Vein endothelial cell (primary cell): ENCODE measurements around the gene OR3A2. TPM values are rescaled to one million over a fixed set of nuclear protein-coding genes. Genes with fewer than 3 reads are reported as not detected.

Experiments used
- small RNA-seq: library from RNA; depleted of rRNA; stranded (forward); fragments of <200 nt; gene quantifications from one replicate; pipeline ENCODE3, GENCODE V24; 2012
- total RNA-seq: library from RNA; depleted of rRNA; stranded (reverse); fragments of >200 nt; gene quantifications from 2 replicates; pipeline ENCODE4 v1.2.3, GENCODE V29; 2012

OR3A2 gene
- total RNA-seq = not detected in 2 replicates

GRCh38 chr17:3385869-3386816 is at the start of gene OR3A2:
Gene OR3A2 (minus strand): TSS chr17:3386308.

GRCh38 chr17:3433741-3434140 is 47.6 kb upstream of the OR3A2 start, which contains the start of gene OR1E2:
Gene OR1E2 (minus strand): TSS chr17:3433841. CDS start chr17:3433841, 0 bp downstream.

GRCh38 chr17:3411070-3411469 is 25.0 kb upstream of the OR3A2 start, which contains the start of gene OR3A3:
Gene OR3A3 (plus strand): TSS chr17:3411370.

GRCh38 chr17:3398310-3398709 is 12.2 kb upstream of the OR3A2 start, which contains the start of gene OR1E1:
Gene OR1E1 (minus strand): TSS chr17:3398410. CDS start chr17:3398410, 0 bp downstream.

GRCh38 chr17:3298260-3298659 is 87.8 kb downstream of the OR3A2 start, which contains the start of gene OR3A1:
Gene OR3A1 (minus strand): TSS chr17:3298360. CDS start chr17:3292582, 5,778 bp downstream.

Small RNAs within 50 kb of the gene (small RNA-seq; reads per million reads assigned to genes)
- not detected for gene OR1AC1P

Other genes with a start within 250 kb of the OR3A2 start
- not detected in 2 replicates for gene OR1A2, start 188.8 kb downstream of the OR3A2 start, total RNA-seq
- not detected in 2 replicates for gene OR1A1, start 178.6 kb downstream of the OR3A2 start, total RNA-seq
- gene OR3A1, start 87.9 kb downstream of the OR3A2 start, total RNA-seq = not detected in 2 replicates
- gene OR1E1, start 12.1 kb upstream of the OR3A2 start, total RNA-seq = not detected in 2 replicates
- not detected in 2 replicates for gene OR3A3, start 25.1 kb upstream of the OR3A2 start, total RNA-seq
- gene OR1E2, start 47.5 kb upstream of the OR3A2 start, total RNA-seq = 0.33 TPM in 1 of 2 replicates, not detected in the other
- 0.65 TPM in 1 of 2 replicates, not detected in the other for gene SPATA22, start 85.5 kb upstream of the OR3A2 start, total RNA-seq
- gene ASPA, start 89.7 kb upstream of the OR3A2 start, total RNA-seq = not detected in 2 replicates
- not detected in 2 replicates for gene TRPV3, start 171.5 kb upstream of the OR3A2 start, total RNA-seq
- 0.65 and 1.1 TPM in 2 replicates for gene TRPV1, start 223.1 kb upstream of the OR3A2 start, total RNA-seq
- 15.7 and 19.0 TPM in 2 replicates for gene SHPK, start 249.9 kb upstream of the OR3A2 start, total RNA-seq